ENCODE measurements around the gene HECA.
"Not testable (repeated sequence)": the region's sequence is repeated elsewhere in the genome, so short reads cannot be mapped to it uniquely, and the experiment has no call there.

Gene HECA

DNA sequence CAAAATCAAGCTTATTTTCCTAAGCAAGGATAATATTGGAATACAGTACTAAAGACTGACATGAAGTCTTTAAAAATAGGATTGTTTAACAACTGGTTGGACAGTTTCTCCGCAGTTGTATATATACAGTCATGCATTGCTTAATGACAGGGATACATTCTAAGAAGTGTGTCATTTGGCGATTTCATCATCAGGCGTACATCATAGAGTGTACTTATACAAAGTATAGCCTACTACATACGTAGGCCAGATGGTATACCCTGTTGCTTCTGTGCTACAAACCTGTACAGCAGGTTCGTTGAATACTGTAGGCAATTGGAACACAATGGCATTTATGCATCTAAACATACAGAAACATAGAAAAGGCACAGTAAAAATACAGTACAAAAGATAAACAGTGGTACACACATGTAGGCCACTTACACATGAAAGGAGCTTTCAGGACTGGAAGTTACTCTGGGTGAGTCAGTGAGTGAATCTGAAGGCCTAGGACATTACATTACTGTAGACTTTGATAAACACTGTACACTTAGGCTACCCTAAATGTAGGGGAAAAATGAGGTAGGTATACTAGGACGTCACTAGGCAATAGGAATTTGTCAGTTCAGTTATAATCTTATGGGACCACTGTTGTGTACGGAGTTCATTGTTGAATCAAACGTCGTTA lies 20.1 kb downstream of the HECA start:
- no peak for DNase-seq (ENCODE audit: insufficient read length, low spot score)

DNA sequence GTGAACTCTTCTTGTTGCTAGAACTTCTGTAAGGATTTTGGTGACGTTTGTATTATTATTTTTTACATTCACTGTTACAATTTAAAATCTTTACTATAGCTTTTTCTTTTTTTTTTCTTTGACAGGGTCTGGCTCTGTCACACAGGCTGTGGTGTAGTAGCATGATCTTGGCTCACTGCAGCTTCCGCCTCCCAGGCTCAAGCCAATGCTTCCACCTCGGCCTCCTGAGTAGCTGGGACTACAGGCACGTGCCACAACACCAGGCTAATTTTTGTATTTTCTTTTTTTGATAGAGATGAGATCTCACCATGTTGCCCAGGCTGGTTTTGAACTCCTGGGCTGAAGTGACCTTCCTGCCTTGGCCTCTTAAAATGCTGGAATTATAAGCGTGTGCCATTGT lies 21.2 kb downstream of the HECA start:
- DNase-seq (ENCODE audit: insufficient read length, low spot score) (no peak), FAIRE-seq (no peak)
- TF ChIP-seq TAF1 (IDR thresholded peaks at IDR 0.05; ENCODE audit: low read depth, low read length) (no peak), POLR2A (IDR thresholded peaks at IDR 0.05; ENCODE audit: low read depth, low read length) (no peak), POU2F2 (IDR thresholded peaks at IDR 0.05; ENCODE audit: low read depth, low read length) (no peak), SPI1 (IDR thresholded peaks at IDR 0.05; ENCODE audit: low read depth, low read length) (no peak), POLR2AphosphoS5 (IDR thresholded peaks at IDR 0.05; ENCODE audit: low read depth, low read length) (no peak), PAX5 (IDR thresholded peaks at IDR 0.05; ENCODE audit: insufficient read depth, low read length, severe bottlenecking) (no peak)

More for the DNA sequence above, 20.1 kb downstream of the HECA start:
- no peak for TF ChIP-seq POU2F2 (IDR thresholded peaks at IDR 0.05; ENCODE audit: low read depth, low read length)
- TF ChIP-seq SPI1 (IDR thresholded peaks at IDR 0.05; ENCODE audit: low read depth, low read length), result no peak
- TF ChIP-seq POLR2AphosphoS5 (IDR thresholded peaks at IDR 0.05; ENCODE audit: low read depth, low read length), result no peak
- TF ChIP-seq TAF1 (IDR thresholded peaks at IDR 0.05; ENCODE audit: low read depth, low read length), result no peak
- TF ChIP-seq PAX5 (IDR thresholded peaks at IDR 0.05; ENCODE audit: insufficient read depth, low read length, severe bottlenecking), result no peak
- no peak for TF ChIP-seq POLR2A (IDR thresholded peaks at IDR 0.05; ENCODE audit: low read depth, low read length)
- peak; percentile 23 for FAIRE-seq

- no peak for FAIRE-seq
- TF ChIP-seq SPI1 (IDR thresholded peaks at IDR 0.05; ENCODE audit: low read depth, low read length) (no peak), TAF1 (IDR thresholded peaks at IDR 0.05; ENCODE audit: low read depth, low read length) (no peak), PAX5 (IDR thresholded peaks at IDR 0.05; ENCODE audit: insufficient read depth, low read length, severe bottlenecking) (no peak), POLR2A (IDR thresholded peaks at IDR 0.05; ENCODE audit: low read depth, low read length) (no peak), POU2F2 (IDR thresholded peaks at IDR 0.05; ENCODE audit: low read depth, low read length) (no peak), POLR2AphosphoS5 (IDR thresholded peaks at IDR 0.05; ENCODE audit: low read depth, low read length) (no peak)
- DNase-seq (ENCODE audit: insufficient read length, low spot score), result no peak
These were observed 21.7 kb downstream of the HECA start for GRCh38 chr6:139156551-139156950.

DNA sequence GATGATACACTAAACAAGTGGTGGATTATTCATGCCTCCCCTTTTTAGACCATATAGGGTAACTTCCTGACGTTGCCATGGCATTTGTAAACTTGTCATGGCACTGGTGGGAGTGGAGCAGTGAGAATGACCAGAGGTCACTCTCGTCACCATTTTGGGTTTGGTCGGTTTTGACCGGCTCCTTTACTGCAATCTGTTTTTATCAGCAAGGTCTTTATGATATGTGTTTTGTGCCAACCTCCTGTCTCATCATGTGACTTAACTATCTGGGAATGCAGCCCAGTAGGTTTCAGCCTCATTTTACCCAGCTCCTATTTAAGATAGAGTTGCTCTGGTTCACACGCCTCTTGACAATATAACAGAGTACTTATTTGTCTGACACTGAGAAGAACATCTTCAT lies 22.2 kb downstream of the HECA start:
- DNase-seq (ENCODE audit: insufficient read length, low spot score); FAIRE-seq: not testable (repeated sequence)

- TF ChIP-seq PAX5 (IDR thresholded peaks at IDR 0.05; ENCODE audit: insufficient read depth, low read length, severe bottlenecking) (no peak), TAF1 (IDR thresholded peaks at IDR 0.05; ENCODE audit: low read depth, low read length) (no peak)
- FAIRE-seq (no peak), DNase-seq (ENCODE audit: insufficient read length, low spot score) (no peak)
These were observed 24.1 kb downstream of the HECA start for GRCh38 chr6:139159016-139159415.

DNA sequence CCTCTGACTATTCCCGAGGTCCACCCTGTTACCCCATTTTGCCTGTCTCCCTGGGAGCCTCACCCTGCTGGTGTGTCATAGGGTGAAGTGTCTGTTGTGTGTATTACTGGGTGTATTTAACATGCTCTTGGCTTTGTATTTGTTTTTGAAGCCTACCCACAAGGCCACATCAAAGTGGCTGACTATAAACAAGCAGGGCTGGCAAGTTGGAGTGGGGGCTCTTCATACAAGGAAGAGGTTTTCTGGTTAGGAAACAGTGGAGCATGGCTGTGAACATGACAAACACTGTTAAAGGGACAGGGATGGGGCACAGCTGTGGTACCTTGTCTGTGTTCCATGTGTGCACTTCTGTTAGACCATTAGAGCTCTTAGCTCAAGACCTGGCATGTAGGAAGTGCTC lies 26.3 kb downstream of the HECA start:
- no peak for DNase-seq (ENCODE audit: insufficient read length, low spot score)

GRCh38 chr6:139161817-139162284 lies 27.0 kb downstream of the HECA start:
- FAIRE-seq (peak; percentile 86), DNase-seq (ENCODE audit: insufficient read length, low spot score) (peak; percentile 59)
- TF ChIP-seq TAF1 (IDR thresholded peaks at IDR 0.05; ENCODE audit: low read depth, low read length) (peak; percentile 12; the same call in 1 of the 2 replicates), POLR2AphosphoS5 (IDR thresholded peaks at IDR 0.05; ENCODE audit: low read depth, low read length) (no peak), POLR2A (IDR thresholded peaks at IDR 0.05; ENCODE audit: low read depth, low read length) (no peak), POU2F2 (IDR thresholded peaks at IDR 0.05; ENCODE audit: low read depth, low read length) (peak; percentile 39; the same call in 1 of the 2 replicates), SPI1 (IDR thresholded peaks at IDR 0.05; ENCODE audit: low read depth, low read length) (peak; percentile 97), PAX5 (IDR thresholded peaks at IDR 0.05; ENCODE audit: insufficient read depth, low read length, severe bottlenecking) (peak; percentile 10)

More for the DNA sequence above, 26.3 kb downstream of the HECA start:
- no peak for TF ChIP-seq PAX5 (IDR thresholded peaks at IDR 0.05; ENCODE audit: insufficient read depth, low read length, severe bottlenecking)
- no peak for TF ChIP-seq POLR2A (IDR thresholded peaks at IDR 0.05; ENCODE audit: low read depth, low read length)
- TF ChIP-seq SPI1 (IDR thresholded peaks at IDR 0.05; ENCODE audit: low read depth, low read length), result no peak
- no peak for TF ChIP-seq POLR2AphosphoS5 (IDR thresholded peaks at IDR 0.05; ENCODE audit: low read depth, low read length)
- no peak for TF ChIP-seq POU2F2 (IDR thresholded peaks at IDR 0.05; ENCODE audit: low read depth, low read length)
- TF ChIP-seq TAF1 (IDR thresholded peaks at IDR 0.05; ENCODE audit: low read depth, low read length), result no peak
- peak; percentile 94 for FAIRE-seq

- DNase-seq (ENCODE audit: insufficient read length, low spot score), result no peak
- FAIRE-seq, result no peak
- TF ChIP-seq POLR2AphosphoS5 (IDR thresholded peaks at IDR 0.05; ENCODE audit: low read depth, low read length), result no peak
- TF ChIP-seq TAF1 (IDR thresholded peaks at IDR 0.05; ENCODE audit: low read depth, low read length), result no peak
- no peak for TF ChIP-seq POLR2A (IDR thresholded peaks at IDR 0.05; ENCODE audit: low read depth, low read length)
- TF ChIP-seq SPI1 (IDR thresholded peaks at IDR 0.05; ENCODE audit: low read depth, low read length), result no peak
These were observed 29.1 kb downstream of the HECA start for GRCh38 chr6:139164001-139164400.

DNA sequence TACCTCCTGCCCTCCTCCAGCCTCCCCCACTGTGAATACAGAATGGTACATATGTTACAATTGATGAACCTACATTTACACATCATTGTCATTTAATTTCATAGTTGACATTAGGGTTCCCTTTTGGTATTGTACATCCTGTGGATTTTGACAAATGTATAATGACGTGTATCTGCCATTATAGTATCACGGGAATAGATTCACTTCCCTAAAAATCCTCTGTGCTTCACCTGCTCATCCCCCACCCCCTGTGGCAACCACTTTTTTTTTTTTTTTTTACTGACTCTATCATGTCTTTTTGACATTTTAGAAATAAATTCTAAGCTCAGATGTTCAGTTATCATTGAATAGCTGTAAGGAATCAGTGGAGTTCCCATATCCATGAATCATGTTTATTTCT lies 30.4 kb downstream of the HECA start:
- FAIRE-seq (peak; percentile 26), DNase-seq (ENCODE audit: insufficient read length, low spot score) (no peak)
- TF ChIP-seq SPI1 (IDR thresholded peaks at IDR 0.05; ENCODE audit: low read depth, low read length), result peak; percentile 54
- TF ChIP-seq POLR2A (IDR thresholded peaks at IDR 0.05; ENCODE audit: low read depth, low read length), result no peak
- no peak for TF ChIP-seq POU2F2 (IDR thresholded peaks at IDR 0.05; ENCODE audit: low read depth, low read length)
- no peak for TF ChIP-seq PAX5 (IDR thresholded peaks at IDR 0.05; ENCODE audit: insufficient read depth, low read length, severe bottlenecking)

DNA sequence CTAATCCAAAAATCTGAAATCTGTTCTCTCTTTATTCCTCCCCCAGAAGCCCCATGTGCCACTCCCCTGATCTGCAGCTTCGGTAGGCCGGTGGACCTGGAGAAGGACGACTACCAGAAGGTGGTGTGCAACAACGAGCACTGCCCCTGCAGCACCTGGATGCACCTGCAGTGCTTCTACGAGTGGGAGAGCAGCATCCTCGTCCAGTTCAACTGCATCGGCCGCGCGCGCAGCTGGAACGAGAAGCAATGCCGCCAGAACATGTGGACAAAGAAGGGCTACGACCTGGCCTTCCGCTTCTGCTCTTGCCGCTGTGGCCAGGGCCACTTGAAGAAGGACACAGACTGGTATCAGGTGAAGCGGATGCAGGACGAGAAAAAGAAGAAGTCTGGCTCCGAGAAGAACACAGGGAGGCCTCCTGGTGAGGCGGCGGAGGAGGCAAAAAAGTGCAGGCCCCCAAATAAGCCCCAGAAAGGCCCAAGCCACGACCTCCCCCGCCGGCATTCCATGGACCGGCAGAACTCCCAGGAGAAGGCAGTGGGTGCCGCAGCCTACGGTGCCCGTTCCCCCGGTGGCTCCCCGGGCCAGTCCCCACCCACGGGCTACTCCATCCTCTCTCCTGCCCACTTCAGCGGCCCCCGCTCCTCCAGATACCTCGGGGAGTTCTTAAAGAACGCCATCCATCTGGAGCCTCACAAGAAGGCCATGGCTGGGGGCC lies 31.5 kb downstream of the HECA start:
- FAIRE-seq (no peak), DNase-seq (ENCODE audit: insufficient read length, low spot score) (no peak)
- TF ChIP-seq POLR2AphosphoS5 (IDR thresholded peaks at IDR 0.05; ENCODE audit: low read depth, low read length), result no peak
